ENCODE measurements around the gene PLXNB1. TPM values are rescaled to one million over a fixed set of nuclear protein-coding genes. Genes with fewer than 3 reads are reported as not detected.

PLXNB1 gene
- total RNA-seq, 1 donor from 2014 or later: 26.8 TPM

DNA sequence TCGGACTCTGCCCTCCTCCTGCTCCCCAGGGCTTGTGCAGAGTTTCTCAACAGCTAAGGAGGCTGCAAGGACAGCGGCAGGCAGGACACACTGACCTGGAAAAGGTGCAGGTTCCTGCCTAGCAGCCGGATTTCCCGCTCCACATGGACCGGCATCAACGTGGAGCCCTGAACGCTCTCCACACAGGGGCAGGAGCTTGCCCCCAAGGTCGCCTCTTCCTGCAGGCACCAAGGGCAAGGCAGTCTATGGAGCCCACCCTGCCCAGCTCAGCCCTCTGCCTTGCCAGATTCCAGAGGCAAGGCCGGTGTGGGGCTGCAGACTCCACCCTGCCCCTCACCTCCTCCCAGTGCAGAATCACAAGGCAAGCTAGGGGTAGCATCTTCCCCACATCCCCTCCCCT, 10.7 kb downstream of the PLXNB1 start:
- DNase-seq: no peak

DNA sequence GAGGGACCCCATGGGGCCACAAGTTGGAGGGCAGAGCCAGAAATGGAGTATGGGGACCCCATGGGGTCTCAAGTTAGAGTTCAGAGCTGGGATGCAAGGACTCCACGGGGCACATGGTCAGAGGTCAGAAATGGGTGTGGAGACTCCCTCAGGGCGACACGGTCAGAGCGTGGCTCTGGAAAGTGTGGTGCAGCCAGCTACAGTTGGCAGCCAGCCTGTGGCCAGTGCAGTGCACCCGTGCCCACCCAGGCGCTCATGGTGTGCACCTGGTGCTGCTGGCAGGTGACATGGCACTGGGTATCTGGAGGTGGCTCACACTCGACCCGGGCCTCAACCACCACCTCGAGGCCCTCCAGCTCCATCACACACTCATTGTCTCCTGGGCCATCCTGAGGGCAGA, 11.2 kb downstream of the PLXNB1 start:
- DNase-seq: no peak

DNA sequence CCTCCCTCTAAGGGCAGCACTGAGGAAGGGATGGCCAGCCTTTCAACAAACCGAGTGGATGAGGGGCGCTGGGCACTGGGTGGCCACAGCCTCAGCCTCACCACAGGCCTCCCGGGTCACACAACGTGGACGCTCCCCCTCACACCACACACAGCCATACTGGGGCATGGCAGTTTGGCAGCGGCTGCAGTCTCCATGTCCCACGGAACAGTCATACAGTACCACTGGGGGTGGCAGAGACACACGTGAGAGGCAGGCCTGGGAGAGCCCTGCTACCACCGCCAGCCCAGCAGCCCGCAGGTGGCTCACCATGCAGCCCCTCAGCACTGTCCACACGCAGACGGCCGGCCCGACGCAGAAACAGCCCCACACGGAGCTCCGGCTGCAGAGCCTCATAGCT, 11.7 kb downstream of the PLXNB1 start:
- DNase-seq: no peak

DNA sequence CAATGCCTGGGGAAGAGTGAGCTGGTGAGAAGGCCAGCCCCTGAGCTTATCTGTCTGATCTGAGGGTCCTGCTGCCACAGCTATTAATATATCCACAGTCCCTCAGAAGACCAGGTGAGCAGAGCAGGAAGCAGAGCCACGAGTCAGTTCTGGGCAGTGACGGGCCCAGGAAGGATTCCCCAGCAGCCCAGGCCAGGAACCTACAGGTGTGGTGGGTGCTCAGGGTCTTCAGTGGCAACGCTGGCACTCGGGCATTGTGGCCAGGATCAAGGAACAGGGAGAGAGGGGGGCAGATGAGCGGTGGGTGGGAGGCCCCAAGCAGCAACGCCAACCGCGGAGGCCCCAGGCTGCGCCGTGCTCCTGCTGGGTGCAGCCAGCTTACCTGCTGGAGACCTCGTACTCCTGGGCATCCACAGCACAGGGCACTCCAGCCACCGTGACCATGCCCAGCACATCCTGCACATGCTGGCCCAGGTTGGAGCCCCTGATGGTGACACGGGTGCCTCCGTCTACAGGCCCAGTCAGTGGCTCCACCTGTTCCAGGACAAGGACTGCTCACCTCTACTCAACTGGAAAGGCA, 12.3 kb downstream of the PLXNB1 start:
- DNase-seq: no peak

DNA sequence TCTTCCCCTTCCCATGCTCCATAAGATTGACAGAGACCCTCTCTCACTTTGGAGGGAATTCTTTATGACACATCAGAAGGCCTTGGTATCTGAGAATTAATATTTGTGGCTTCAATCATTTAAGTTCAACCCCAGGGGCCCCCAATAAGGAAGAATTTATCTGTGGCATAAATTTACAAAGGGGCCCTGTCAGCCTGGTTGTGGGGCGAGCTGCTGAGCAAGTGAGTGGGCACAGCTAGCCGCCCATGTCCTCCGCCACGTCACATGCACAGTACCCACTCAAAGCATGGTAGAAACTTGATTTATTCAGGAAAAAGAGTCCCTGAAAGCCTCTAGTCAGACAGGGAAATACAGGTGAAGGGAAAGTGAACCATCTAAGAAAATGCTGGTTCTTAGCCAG, 13.3 kb downstream of the PLXNB1 start:
- no peak for DNase-seq

DNA sequence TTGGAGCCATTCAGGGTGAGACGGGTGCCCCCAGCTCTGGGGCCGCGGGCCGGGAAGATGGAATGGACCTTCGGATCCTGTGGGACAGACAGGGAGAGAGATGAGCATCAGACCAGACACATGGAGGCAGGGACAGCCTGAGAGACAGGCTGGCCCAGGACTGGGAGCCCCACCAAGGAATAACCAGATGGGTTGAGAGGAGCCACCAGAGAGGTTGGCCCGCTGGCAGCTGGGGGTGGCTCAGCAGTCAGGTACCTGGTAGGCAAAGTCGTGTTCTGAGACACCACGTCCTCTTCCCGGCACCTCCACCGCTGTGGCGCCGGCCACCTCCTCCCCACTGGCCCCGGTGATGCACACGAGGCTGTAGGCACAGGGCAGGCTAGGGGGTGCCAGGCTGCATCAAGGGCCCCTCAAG, 13.8 kb downstream of the PLXNB1 start:
- no peak for DNase-seq

DNA sequence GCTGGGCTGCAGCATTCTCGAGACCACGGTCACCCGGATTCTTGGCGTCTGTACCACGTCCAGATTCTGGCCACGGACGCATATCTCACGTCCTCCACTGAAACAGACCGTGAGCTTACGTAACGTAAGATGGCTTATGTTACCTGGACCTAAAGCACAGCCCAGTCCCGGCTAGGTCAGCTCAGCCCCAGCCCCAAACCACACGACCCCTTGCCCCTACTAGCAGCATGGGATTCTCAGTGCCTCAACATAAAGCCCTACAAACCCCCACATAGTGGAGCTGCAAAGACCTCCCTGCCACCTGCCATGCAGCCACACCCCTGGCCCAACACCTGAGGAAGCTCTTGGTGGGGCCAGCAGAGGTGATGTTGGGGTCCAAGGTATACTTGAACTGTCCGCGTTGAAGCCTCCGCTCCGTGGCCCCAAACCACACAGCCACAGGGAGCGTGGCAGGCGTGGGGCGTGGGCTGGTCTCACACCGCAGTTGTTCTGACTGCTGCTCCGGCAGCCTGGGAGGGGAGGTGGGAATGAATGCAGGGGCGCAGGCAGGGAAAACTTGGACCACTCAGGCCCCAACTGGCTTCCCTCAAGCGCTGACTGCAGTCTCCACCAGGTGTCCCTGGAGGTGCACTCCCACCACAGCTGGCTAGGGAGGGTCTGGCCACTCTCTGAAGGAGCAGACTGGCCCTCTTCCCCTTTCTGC, 14.5 kb downstream of the PLXNB1 start:
- no peak for DNase-seq

DNA sequence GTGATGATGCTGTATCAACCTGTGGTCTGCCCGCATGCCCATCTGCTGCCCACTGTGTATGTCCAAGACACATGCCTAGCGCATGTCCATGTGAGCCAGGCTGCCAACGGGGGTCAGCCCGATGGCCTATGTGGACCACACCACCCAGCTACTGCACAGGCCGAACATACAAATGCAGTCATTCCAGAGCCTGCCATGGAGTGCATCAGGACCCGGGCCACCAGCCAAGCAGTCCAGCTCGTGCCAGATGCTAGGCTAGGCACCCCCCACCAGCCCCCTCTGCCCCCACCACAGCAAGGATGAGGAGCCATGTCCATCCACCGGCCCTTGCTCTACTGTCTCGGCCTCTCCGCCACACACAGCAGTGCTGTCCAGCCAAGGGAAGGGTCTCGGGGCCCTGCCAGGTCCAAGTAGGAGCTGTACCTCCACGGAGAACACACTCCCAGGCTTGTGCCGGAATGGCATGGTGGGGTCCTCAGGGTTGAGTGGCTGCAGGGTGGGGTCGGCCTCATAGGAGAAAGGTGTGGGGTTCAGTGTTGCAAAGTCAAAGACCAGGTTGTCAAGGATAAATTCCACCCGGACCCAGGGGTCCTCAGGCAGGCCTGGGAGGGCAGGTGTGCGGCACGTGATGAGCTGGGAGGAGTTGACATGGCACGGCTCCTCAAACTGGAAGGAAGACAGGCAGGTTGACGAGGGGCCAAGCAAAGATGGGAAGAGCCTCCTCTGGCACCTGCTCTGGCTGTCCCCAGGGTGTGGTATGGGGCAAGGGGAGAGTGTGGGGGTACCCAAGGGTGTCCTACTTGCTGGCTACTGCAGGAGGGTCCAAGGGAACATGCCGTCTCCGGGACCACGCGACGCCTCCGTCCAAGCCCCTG, 15.3 kb downstream of the PLXNB1 start:
- DNase-seq: no peak

DNA sequence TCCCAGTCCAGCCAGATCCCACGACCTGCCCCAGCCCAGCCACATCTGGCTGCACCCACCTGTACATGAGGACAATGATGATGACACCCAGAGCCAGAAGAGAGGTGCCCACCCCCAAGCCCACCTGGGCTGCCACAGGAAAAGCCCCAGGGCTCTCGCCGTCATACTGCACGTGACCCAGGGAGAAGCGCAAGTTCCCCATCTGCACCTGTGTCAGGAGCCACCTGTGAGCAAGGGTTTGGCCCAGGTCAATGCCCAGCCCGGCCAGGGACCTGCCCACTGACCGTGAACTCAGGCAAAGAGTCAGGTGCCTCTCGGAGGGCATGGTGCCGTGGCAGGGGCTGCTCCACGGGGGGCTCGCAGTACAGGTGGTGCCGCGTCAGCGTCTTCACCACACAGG, 16.3 kb downstream of the PLXNB1 start:
- DNase-seq: no peak

DNA sequence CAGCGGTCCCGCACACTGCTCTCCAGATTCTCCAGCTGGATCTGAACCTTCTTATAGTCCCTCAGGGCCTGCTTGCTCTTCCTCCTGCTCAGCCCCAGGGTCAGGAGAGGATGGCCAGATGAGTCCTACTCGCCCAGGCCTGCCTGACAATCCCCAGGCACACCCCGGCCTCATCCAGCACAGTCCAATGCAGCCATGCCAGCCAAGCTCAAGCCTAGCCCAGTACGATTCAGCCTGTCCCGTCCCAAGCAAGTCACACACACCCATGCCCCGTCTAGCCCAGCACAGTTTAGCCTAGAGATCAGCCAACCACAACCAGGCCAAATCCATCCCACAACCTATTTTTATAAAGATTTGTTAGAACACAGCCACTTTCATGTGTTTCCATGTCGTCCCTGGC, 16.8 kb downstream of the PLXNB1 start:
- no peak for DNase-seq

DNA sequence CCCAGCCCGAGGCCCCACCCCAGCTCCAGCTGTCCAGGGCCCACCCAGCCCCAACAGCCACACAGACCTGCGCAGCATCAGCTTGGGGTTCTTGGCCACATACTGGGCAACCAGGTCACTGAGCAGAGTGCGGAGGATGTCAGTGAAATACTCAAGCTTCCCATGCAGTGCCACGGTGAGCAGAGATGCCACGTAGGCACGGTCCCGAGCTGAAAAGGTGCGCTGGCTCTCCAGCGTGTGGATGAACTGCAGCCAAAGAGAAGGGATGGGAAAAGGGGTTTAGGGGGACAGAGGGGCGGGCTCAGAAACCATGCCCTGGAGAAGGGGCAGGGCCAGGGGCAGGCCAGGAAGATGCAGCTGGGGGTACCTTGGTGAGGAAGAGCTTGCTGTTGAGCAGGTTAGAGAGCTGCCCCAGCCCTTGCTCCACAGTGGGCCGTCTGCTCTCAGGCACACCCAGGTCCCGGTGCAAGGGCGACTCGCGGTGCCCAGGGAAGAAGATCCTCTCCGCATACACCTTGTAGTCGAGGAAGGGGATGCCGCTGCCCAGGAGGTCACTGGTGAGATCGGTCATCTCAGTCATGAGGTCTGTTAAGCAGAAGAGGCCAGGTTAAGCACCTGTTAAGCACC, 17.4 kb downstream of the PLXNB1 start:
- DNase-seq: no peak

DNA sequence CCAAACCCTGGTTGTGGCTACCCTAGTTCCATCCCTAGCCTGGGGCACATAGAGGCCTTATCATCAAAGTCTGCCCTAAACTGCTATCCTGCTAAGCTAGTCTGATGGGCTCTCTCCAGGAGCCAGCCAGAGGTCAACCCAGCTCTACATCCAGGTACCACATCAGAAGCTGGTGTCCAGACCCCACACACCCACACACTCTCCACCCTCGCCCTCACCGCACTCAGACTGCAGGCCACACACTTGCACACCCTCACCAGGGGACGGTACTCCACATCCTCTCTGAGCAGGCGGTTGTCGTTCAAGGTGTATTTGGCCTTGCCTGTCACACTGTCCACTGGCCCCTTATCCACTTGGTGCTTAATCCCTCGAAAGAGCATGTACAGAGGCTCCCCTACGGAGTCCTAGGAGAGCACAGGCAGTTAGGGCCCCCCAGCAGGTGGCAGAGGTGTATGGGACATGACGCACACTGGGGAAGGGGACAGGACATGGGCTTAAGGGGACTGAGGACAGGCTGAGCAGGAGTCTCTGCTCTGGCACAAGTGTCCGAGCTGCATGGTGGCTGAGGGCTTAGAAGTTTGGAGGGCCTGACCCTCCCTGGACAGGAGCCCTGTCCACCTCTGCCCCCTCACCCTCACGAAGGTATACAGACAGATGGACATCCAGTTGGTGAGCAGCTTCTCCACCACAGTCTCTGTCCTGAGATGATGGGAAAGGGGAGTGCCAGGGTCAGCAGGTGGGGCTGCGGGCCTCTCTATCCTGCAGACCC, 18.1 kb downstream of the PLXNB1 start:
- no peak for DNase-seq

DNA sequence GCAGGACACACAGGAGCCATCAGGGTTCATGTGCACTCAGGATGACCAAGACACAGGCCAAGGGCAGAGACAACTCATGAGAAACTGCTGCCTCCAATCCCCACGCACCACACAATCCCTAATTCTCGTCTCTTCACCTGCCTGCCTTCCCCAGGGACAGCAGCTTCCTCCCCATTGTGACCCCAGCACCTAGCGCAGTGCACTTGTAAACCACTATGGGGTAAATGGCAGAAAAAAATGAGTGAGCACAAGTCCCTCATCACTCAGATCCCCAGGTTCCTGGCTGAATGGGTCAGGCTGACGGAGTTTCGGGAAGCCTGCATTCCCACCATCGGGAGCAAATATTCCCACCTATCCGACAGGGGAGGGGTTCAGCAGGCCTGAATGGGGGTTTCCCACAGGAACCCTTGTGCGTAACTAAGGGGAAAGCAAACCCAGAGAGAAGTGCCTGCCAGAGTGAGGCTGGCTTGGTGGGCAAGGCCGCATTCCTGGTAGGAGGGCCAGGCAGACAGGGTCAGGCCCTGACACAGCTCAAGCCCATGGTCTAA, 18.8 kb downstream of the PLXNB1 start:
- DNase-seq: no peak

DNA sequence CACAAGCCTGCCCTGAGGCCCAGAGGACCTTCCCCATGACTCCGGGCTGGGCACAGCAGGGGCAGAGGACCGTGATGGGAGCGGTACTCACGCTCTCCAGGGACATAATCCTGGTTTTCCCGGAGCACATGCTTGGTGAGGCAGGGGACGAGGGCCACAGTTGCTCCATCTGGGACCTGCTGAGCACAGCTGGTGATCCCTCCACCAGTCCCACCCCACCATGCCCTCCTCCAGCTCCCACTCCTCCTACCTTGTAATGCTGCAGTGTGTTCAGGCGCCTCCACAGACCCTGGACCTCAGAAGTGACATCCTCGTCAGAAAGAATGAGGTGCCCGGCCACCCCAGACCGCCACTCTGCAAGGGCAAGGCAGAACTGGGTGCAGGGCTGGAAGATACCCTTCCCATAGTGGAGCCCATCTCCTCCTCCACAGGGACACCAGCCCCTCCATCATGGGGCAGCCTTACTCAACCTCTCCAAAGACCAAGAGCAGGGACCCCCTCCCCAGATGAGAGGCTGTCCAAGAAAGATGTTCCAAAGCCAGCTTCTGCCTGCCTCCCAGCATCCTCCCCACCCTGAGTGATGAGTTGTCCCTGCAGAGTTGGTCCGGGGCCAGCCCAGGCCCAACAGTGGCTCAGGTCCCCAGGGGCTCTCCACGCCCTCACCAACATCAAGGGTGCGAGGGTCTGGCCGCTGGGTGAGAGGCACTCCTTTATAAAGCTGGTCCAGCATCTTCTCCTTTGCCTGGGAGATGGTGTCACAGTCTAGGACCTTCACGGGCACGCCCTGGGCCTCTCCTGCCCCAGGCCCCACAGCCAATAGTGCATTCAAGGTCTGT, 19.5 kb downstream of the PLXNB1 start:
- DNase-seq: no peak

DNA sequence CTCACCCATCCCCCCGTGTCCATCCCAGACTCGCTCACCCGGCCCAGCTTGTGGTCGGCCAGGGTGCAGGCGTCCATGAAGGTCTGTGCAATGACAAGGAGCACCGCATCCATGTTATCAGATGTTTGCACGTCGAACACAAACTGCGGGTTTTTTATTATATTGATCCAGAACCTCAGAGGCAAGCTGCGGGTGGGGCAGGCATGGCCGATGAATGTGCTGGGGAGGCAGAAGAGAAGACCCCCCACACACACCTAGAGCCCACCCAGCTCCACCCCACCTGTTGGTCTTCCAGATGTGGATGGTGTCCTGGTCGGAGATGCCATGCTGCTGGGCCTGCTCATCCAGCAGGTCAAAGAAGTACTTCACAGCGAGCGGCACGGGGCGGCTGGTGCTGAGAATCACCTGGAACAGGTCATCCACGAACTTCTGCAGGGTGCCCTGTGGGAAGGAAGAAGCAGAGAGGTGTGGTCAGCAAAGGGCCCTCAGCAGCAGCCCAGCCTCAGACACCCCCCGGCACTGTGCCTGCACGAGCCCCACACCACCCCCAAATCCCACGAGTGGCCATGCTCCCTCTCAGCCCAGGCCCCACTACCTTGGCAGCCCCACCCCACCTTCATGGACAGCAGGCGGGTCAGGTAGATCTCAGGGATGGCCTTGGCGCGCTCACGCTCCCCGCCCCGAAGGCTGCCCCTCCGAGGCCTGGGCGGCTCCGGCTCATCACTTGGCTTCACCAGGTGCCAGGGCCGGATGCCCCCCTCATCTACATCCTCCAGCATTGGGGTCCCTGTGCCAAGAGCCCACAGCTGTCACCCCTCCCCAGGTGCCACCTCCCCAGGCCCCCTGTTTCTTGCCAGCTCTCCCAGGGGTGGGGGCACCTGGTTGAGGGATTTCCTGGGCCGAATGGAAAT, 20.3 kb downstream of the PLXNB1 start:
- no peak for DNase-seq

DNA sequence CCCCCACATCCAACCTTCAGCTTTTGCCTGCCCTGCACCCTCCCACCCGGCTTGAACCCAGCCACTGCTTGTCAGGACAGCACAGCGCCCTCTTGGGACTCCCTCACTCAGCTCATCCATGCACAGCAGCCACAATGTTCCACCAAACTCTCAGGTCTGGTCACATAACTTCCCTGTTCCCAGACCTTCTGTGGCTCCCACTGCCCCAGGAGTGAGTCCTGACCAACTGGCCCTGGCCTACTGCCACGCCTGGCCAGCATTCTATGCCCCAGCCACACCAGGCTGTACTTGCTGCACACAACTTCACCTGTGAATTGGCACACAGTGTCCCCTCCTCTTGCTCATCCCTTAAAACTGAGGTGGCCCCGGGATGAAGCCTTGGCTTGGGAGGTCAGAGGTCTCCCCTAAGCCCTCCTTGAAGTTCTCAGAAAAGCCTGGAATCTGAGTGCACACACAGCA, 21.0 kb downstream of the PLXNB1 start:
- DNase-seq: no peak

DNA sequence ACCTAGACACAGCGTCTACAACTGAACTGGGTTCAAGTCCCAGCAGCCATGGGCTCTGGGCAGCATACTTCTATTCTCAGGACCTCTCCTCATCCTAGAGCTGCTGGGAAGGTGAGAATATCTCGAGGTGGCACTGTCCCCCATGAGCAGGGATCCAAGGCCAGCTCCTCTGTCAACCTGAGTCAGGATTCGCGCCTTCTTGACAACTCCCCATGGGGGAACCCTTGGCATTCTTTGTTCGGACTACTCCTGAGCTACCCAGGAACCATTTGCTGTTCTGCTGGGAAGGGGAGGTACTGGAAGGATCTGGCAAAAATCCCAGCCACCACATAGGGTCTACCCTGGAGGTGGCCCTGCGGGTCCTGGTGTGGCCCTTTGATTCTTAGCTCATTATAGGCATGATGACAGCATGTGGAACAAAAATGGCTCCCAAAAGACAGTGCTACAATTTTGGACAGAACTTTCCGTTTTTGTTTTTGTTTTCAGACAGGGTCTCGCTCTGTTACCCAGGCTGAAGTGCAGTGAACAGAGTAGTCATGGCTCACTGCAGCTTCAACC, 22.3 kb downstream of the PLXNB1 start:
- DNase-seq: no peak

DNA sequence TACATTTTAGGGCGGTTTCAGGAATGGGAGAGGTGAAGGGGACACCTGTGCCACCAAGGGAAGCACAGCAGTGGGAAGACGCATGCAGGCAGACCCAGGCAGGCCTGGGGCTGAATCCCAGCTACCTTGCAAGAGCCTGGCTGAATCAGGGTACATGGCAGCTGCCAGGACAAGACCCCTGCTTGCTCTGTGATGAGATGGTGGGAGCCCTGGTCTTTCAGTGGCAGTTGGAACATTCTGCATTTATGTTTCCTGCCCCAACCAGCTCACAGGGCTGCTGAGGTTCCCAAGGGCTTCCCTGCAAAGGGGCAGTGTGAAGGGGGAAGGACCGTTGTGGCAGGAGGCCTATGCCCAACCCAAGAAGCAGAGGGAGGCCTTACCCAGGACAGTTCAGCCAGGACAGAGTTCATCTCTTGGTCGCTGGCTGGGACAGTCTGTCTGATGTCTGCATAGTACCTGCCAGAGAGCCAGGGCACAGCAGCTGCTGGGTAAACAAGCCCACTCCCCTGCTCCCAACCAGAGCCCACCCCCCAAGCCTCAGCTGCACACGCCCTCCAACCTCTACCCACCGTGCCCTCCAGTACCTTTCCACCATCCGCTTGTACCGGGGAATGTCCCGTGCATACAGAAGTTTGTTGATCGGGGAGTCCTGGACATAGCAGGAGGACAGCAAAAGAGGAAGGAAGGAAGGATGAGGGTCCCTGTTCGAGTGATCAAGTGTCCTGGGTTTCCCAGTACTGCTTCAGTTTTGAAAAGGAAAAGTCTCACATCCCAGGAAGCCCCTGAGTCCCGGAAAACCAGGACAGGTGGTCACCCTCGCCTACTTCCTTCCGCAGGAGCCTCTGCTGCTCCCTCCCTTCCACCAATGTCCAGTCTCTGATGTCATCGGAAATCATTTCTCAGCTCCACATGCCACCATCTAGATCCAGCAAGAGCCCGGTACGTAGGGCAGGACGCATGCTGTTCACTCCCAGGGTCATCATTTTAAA, 23.1 kb downstream of the PLXNB1 start:
- no peak for DNase-seq
